Spleen (tissue), 11 donors: Measurements from ENCODE around the gene LRRIQ3. TPM values are rescaled to one million over a fixed set of nuclear protein-coding genes. Genes with fewer than 3 reads are reported as not detected.
"Not testable (repeated sequence)": the region's sequence is repeated elsewhere in the genome, so short reads cannot be mapped to it uniquely, and the experiment has no call there.

Source experiments
- DNase-seq: peaks from one replicate; pipeline ENCODE4 v3.0.0-alpha.2; 2020
- H3K27ac ChIP-seq, 8 donors: fragments of 200-600 bp; sonication (generic) in 7 of 8; 1 replicate in 4 of 8; 2 replicates in 4 of 8; pipeline versions ENCODE4 v1.5.0 to v1.8.0; 2016 to 2021; ENCODE audit warnings: inconsistent platforms in 4 of 8, mild to moderate bottlenecking in 4 of 8, moderate library complexity in 1 of 8
- H3K27me3 ChIP-seq, 7 donors: fragments of 200-600 bp; sonication (generic) in 6 of 7; replicated peaks in 1 of 7; 1 replicate in 4 of 7; 2 replicates in 3 of 7; pipeline versions ENCODE4 v1.5.0 to v1.8.0; 2016 to 2021; ENCODE audit warnings: inconsistent platforms in 3 of 7, mild to moderate bottlenecking in 1 of 7
- H3K36me3 ChIP-seq, 6 donors: fragments of 200-600 bp; sonication (generic) in 5 of 6; 1 replicate in 4 of 6; 2 replicates in 2 of 6; pipeline versions ENCODE4 v1.5.0 to v1.8.0; 2016 to 2021; ENCODE audit warnings: inconsistent platforms in 2 of 6
- H3K4me1 ChIP-seq, 6 donors: fragments of 200-600 bp; sonication (generic) in 5 of 6; 1 replicate in 3 of 6; 2 replicates in 3 of 6; pipeline versions ENCODE4 v1.5.0 to v1.8.0; 2016 to 2021; ENCODE audit warnings: inconsistent platforms in 3 of 6
- H3K4me3 ChIP-seq, 8 donors: fragments of 200-600 bp; sonication (generic) in 7 of 8; 1 replicate in 4 of 8; 2 replicates in 4 of 8; pipeline versions ENCODE4 v1.5.0 to v1.8.0; 2016 to 2021; ENCODE audit warnings: inconsistent platforms in 4 of 8, mild to moderate bottlenecking in 4 of 8, moderate library complexity in 2 of 8
- H3K9me3 ChIP-seq, 8 donors: fragments of 200-600 bp; sonication (generic) in 7 of 8; 1 replicate in 4 of 8; 2 replicates in 4 of 8; pipeline versions ENCODE4 v1.5.0 to v1.8.0; 2016 to 2021; ENCODE audit warnings: inconsistent platforms in 4 of 8
- POLR2A ChIP-seq, 3 donors: fragments of 450-650 bp; IDR thresholded peaks; one replicate each; pipeline ENCODE4 v1.5.1; 2017; ENCODE audit warnings: antibody characterized with exemption in 3 of 3, mild to moderate bottlenecking in 1 of 3
- POLR2AphosphoS5 ChIP-seq, 3 donors: sonication (generic); formaldehyde crosslinking; IDR thresholded peaks; one replicate each; pipeline ENCODE4 v1.5.1; 2017; ENCODE audit warnings: antibody characterized with exemption in 3 of 3
- WGBS, 5 donors: extraction: QIAGEN DNeasy Blood & Tissue Kit in 3 of 5; methylation state at CpG; one replicate each; pipeline versions ENCODE4 v1.1.5 to v1.1.7; 2013 to 2018; 5-methylcytosine and 5-hydroxymethylcytosine counted together
- intact Hi-C: fragments of 100-400 bp; cut with DNase I; formaldehyde crosslinking; loops from one replicate; pipeline ENCODE4 v1.15.0; 2023; ENCODE audit warnings: low total_unique reads
- polyA plus RNA-seq, 3 donors: library from polyadenylated mRNA; stranded (reverse); fragments of 200-250 nt; gene quantifications; one replicate each; pipeline ENCODE4 v1.2.1, GENCODE V29; 2013
- total RNA-seq, 7 donors: library from RNA; depleted of rRNA in 3 of 7; stranded (reverse); fragments of >200 nt in 3 of 7; fragmentation: NEBNext Ultra II Directional in 4 of 7; extraction: Animal tissue kit (Norgen Biotek cat#: 25700) in 4 of 7; gene quantifications; one replicate each; pipeline versions ENCODE4 v1.1.0 to v1.2.1, GENCODE V29; 2016 to 2021
- TF ChIP-seq, protein P1 (sequence below), 11 experiments: fragments of 200-600 bp in 7 of 11; fragments of 450-650 bp in 4 of 11; sonication (generic) in 4 of 11; IDR thresholded peaks in 8 of 11; conservative IDR thresholded peaks in 3 of 11; 1 replicate in 7 of 11; 2 replicates in 4 of 11; pipeline versions ENCODE4 v1.4.0 to v1.8.0; 2016 to 2021; ENCODE audit warnings: antibody characterized with exemption in 11 of 11, inconsistent platforms in 4 of 11, mild to moderate bottlenecking in 1 of 11
- donor health status: healthy with polysubstance abuse.
- donor health status: DM: no; HTN: no; CAD: no; lungs with moderate emphysema.
- donor health status: DM: no; HTN: no; CAD: no.
- donor health status: Bipolar disorder and iron deficiency.
- donor health status: healthy.
- donor health status: DM: no; HTN: no; CAD: no.
- donor health status: DM: yes; HTN: yes; CAD: no.

Gene LRRIQ3
- total and polyA plus RNA-seq, 10 donors: 0.86 to 3.0 (median 1.3) TPM

GRCh38 chr1:74180490-74180889 is 17.5 kb downstream of the LRRIQ3 start:
- H3K36me3 ChIP-seq: no peaks in the 10 kb centered on the region
- no peak overlapping the region for H3K27ac ChIP-seq
- H3K27me3 ChIP-seq: no peaks in the 10 kb centered on the region
- no peak overlapping the region for H3K4me3 ChIP-seq
- TF ChIP-seq POLR2A (IDR thresholded peaks at IDR 0.05) (no peak), POLR2AphosphoS5 (IDR thresholded peaks at IDR 0.05) (no peak)
- TF ChIP-seq, protein P1, sequence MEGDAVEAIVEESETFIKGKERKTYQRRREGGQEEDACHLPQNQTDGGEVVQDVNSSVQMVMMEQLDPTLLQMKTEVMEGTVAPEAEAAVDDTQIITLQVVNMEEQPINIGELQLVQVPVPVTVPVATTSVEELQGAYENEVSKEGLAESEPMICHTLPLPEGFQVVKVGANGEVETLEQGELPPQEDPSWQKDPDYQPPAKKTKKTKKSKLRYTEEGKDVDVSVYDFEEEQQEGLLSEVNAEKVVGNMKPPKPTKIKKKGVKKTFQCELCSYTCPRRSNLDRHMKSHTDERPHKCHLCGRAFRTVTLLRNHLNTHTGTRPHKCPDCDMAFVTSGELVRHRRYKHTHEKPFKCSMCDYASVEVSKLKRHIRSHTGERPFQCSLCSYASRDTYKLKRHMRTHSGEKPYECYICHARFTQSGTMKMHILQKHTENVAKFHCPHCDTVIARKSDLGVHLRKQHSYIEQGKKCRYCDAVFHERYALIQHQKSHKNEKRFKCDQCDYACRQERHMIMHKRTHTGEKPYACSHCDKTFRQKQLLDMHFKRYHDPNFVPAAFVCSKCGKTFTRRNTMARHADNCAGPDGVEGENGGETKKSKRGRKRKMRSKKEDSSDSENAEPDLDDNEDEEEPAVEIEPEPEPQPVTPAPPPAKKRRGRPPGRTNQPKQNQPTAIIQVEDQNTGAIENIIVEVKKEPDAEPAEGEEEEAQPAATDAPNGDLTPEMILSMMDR (IDR thresholded peaks at IDR 0.05 in 8 of 11, conservative IDR thresholded peaks at IDR 0.05 in 3 of 11): no peak
- intact Hi-C loops: no loop called here
- H3K9me3 ChIP-seq: peaks cover 0 to 4% (median 1%) of the 10 kb centered on the region in 8 donors
- H3K4me1 ChIP-seq: no peaks in the 10 kb centered on the region
- no peak for DNase-seq

DNA sequence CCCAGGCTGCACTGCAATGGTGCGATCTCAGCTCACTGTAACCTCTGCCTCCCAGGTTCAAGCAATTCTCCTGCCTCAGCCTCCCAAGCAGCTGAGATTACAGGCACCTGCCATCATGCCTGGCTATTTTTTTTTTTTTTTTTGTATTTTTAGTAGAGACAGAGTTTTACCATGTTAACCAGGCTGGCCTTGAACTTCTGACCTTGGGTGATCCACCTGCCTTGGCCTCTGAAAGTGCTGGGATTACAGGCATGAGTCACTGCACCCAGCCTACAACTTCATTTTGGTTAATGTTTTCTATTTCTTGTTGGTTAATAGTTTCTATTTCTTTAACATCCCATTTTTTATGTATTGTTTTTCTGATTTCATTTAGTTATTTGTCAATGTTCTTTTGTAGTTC is 23.6 kb downstream of the LRRIQ3 start:
- H3K27ac ChIP-seq, H3K27me3 ChIP-seq, H3K4me1 ChIP-seq, H3K36me3 ChIP-seq, H3K4me3 ChIP-seq, DNase-seq, intact Hi-C loops: not testable (repeated sequence)
- H3K9me3 ChIP-seq: peaks cover 6 to 44% (median 35%) of the 10 kb centered on the region in 8 donors
- 74 to 95% (median 80%) methylated on average over 1 of the region's 1 CpG for WGBS, 5 donors

DNA sequence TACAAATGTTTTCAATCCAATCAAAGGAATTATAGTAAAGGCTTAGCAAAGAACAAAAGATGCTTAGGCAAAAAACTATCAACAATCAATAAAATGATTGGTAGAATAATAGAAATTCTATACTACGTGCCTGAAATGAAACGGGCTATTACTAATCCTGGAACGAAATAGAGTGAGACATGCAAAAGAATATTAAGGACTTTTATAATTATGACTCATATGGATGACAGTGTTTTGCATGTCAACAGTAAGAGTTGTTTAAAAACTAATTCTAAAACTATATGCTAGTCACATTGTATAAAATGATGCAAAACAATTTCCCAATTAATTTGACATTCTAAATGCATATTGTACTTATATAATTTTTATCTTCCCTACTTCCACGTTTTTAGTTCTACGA is 35.6 kb downstream of the LRRIQ3 start:
- no peak overlapping the region for H3K4me3 ChIP-seq
- TF ChIP-seq POLR2A (IDR thresholded peaks at IDR 0.05): no peak
- no peak for TF ChIP-seq POLR2AphosphoS5 (IDR thresholded peaks at IDR 0.05)
- TF ChIP-seq, protein P1 (IDR thresholded peaks at IDR 0.05 in 8 of 11, conservative IDR thresholded peaks at IDR 0.05 in 3 of 11): no peak
- no peaks in the 10 kb centered on the region for H3K27me3 ChIP-seq
- H3K9me3 ChIP-seq: peaks cover 0 to 4% (median 0%) of the 10 kb centered on the region in 8 donors
- no peak for DNase-seq
- no peaks in the 10 kb centered on the region for H3K36me3 ChIP-seq
- WGBS, 5 donors: 63 to 78% (median 73%) methylated on average over 5 of the region's 5 CpGs
- H3K4me1 ChIP-seq: no peaks in the 10 kb centered on the region
- no peak overlapping the region for H3K27ac ChIP-seq
- intact Hi-C loops: no loop called here

DNA sequence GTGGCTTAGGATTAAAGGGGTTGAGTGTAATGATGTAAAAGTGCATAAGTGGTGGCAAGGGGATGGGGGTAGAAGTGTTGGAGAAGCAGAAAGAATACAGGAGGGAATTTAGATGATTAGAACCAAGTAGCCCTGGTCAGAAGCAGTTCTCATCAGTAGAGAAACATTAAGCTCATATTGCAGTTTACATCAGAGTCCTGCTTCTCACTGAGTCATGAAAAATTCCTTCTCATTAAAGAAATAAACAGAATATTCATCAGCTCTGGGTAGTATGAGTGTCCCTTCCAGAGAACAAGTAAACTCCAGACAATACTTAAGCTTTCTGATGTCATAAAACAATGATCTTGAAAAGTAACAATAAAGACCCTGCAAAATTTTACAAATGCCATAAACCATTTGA is 36.5 kb downstream of the LRRIQ3 start:
- intact Hi-C loops: no loop called here
- TF ChIP-seq, protein P1 (IDR thresholded peaks at IDR 0.05 in 8 of 11, conservative IDR thresholded peaks at IDR 0.05 in 3 of 11): no peak
- TF ChIP-seq POLR2A (IDR thresholded peaks at IDR 0.05) (no peak), POLR2AphosphoS5 (IDR thresholded peaks at IDR 0.05) (no peak)

DNA sequence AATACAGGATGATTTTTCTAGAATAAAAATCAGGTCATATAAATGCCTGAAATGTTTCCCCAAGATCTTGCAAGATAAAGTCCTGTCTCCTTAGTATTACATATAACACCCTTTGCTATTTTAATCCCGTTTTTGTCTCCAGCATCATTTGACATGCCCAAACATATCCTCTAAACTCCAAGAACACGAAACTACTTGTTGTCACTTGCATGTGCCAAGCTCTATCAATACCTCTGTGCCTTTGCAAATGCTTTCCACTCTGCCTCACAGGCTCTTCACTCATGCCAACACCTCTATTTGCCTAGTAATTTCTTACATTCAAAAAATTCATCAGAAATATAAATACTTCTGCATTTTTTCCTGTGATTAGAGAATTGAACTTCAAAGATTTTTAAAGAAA is 37.9 kb downstream of the LRRIQ3 start:
- no peaks in the 10 kb centered on the region for H3K36me3 ChIP-seq
- intact Hi-C loops: no loop called here
- DNase-seq: no peak
- WGBS, 5 donors: 67 to 77% (median 71%) methylated on average over 2 of the region's 2 CpGs
- H3K27me3 ChIP-seq: no peaks in the 10 kb centered on the region
- TF ChIP-seq POLR2AphosphoS5 (IDR thresholded peaks at IDR 0.05): no peak
- TF ChIP-seq, protein P1 (IDR thresholded peaks at IDR 0.05 in 8 of 11, conservative IDR thresholded peaks at IDR 0.05 in 3 of 11): no peak
- no peak for TF ChIP-seq POLR2A (IDR thresholded peaks at IDR 0.05)
- no peak overlapping the region for H3K4me3 ChIP-seq
- H3K27ac ChIP-seq: no peak overlapping the region
- H3K4me1 ChIP-seq: no peaks in the 10 kb centered on the region
- H3K9me3 ChIP-seq: peaks cover 0 to 4% (median 0%) of the 10 kb centered on the region in 8 donors

More for the DNA sequence above, 36.5 kb downstream of the LRRIQ3 start:
- Histone ChIP-seq H3K27me3 (no peaks in the 10 kb centered on the region), H3K4me1 (no peaks in the 10 kb centered on the region), H3K9me3 (peaks cover 0 to 4% (median 0%) of the 10 kb centered on the region in 8 donors), H3K36me3 (no peaks in the 10 kb centered on the region), H3K4me3 (no peak overlapping the region), H3K27ac (no peak overlapping the region)
- no peak for DNase-seq
